Astrocyte of the spinal cord (primary cell): Measurements from ENCODE around the gene PCF11.

Source experiments
- DNase-seq: peaks from one replicate; pipeline ENCODE4 v3.0.0; 2011; ENCODE audit warnings: low read depth, low spot score
- H3K4me3 ChIP-seq: 2 replicates; pipeline ENCODE4 v1.5.1; 2011; ENCODE audit warnings: low read depth, mild to moderate bottlenecking, low read length, moderate library complexity
- in situ Hi-C: cut with HindIII; loops from 2 replicates; pipeline ENCODE4 v1.10.0; 2017; ENCODE audit warnings: low sequenced_read_pairs
- TF ChIP-seq, protein P1 (sequence below): IDR thresholded peaks from 2 replicates; pipeline ENCODE4 v1.5.1; 2012; ENCODE audit warnings: low read depth, mild to moderate bottlenecking, low read length, inconsistent platforms

Gene PCF11

GRCh38 chr11:83235825-83236224 is 78.9 kb downstream of the PCF11 start:
- no peak for DNase-seq
- in situ Hi-C loops: no loop called here
- TF ChIP-seq, protein P1, sequence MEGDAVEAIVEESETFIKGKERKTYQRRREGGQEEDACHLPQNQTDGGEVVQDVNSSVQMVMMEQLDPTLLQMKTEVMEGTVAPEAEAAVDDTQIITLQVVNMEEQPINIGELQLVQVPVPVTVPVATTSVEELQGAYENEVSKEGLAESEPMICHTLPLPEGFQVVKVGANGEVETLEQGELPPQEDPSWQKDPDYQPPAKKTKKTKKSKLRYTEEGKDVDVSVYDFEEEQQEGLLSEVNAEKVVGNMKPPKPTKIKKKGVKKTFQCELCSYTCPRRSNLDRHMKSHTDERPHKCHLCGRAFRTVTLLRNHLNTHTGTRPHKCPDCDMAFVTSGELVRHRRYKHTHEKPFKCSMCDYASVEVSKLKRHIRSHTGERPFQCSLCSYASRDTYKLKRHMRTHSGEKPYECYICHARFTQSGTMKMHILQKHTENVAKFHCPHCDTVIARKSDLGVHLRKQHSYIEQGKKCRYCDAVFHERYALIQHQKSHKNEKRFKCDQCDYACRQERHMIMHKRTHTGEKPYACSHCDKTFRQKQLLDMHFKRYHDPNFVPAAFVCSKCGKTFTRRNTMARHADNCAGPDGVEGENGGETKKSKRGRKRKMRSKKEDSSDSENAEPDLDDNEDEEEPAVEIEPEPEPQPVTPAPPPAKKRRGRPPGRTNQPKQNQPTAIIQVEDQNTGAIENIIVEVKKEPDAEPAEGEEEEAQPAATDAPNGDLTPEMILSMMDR: no peak
- no peak overlapping the region for H3K4me3 ChIP-seq
